Stimulated activated CD4-positive, alpha-beta T cell treated with anti-CD3 and anti-CD28 coated beads, Interleukin-4, amount 100 ng/mL, for 1 hour (primary cell): Measurements from ENCODE around the gene FAM167B.
"Not testable (repeated sequence)": the region's sequence is repeated elsewhere in the genome, so short reads cannot be mapped to it uniquely, and the experiment has no call there.

ENCODE experiments used
- DNase-seq: peaks from one replicate; pipeline ENCODE4 v3.0.0-alpha.2; 2020

The FAM167B gene

GRCh38 chr1:32224285-32224684 lies 22.7 kb upstream of the FAM167B start:
- DNase-seq: no peak

DNA sequence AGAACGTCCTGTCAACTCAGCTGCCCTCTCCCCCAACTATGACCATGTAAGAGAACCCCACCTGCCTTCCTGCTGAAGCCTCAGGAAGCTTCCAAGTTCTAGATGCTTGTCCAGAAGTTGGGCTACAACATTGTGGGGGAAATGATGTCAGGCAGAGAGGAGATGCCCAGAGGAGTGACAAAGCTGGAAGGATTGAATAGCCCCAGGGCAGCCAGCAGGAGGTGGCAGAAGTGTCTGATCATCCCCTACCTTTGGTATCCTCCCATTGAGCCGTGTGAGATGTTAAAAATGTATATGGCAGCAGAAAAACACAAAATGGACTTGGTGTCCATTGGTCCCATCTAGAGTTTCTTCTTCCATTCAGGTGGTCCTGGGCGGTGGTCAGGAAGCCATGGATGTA lies 18.3 kb upstream of the FAM167B start:
- DNase-seq: no peak

GRCh38 chr1:32231843-32232432 lies 15.1 kb upstream of the FAM167B start:
- no peak for DNase-seq

GRCh38 chr1:32232558-32233304 lies 14.3 kb upstream of the FAM167B start:
- DNase-seq: no peak

- no peak for DNase-seq
These were observed 12.2 kb upstream of the FAM167B start for GRCh38 chr1:32234792-32235191.

DNA sequence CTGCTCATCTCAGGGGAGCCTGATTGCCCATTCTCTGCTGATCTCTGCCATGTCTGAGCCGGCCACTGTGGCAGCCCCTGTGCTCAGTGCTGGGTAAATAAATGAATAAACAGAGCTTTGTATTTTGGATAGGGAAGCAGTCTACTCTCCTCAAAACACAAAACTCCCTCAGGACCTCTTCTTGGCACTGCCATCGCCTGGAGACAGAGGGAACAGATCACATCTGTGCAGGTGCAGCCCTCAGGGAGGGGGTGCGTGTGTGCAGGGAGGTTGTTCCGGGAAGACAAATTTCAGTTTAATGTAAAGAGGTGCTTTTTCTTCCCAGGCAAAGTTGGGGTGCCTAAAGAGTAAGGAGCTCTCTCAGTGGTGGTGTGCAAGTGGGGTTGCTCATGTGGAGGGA lies 7.7 kb upstream of the FAM167B start:
- DNase-seq: no peak

GRCh38 chr1:32239790-32240139 lies 7.3 kb upstream of the FAM167B start:
- DNase-seq: no peak

DNA sequence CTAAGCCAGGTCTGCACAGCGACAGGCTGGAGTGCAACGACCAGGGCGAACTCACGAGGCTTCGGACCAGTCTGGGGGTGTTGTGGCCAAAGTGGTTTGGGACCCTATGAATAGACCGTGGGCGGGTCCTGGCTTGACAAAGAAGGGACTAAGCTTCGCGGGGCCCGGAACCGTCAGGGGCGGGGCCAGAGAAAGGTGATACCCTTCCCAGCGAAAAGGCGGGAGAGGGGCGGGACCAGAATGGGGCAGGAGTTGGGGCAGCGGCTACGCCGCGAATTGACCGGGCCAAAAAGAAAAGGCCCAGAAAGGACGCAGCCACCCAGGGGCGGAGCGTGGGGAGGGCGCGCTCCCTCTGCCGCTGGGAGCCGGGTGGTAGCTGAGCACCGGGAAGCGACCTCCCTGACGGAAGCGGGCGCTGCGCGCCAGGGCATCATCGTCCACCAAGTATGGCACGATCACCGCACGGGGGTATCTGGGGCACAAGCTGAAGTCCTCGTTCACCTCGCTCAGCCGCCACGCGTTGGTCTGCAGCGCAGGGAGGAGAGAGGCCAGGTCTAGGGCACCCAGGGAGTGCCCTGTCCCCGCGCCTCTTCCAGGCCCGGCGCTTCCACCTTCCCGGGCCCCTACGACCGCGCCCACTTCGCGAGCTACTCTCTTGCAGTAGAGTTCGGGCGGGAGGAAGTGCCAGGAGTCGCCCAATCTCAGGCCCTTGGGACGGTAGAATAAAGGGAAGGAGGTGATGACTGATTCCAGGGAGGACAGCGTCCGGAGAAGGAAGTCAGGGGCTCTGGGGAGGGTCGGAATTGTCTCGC lies 6.7 kb upstream of the FAM167B start:
- peak; percentile 61 for DNase-seq

GRCh38 chr1:32241001-32241763 lies 5.8 kb upstream of the FAM167B start:
- peak; percentile 46 for DNase-seq

DNA sequence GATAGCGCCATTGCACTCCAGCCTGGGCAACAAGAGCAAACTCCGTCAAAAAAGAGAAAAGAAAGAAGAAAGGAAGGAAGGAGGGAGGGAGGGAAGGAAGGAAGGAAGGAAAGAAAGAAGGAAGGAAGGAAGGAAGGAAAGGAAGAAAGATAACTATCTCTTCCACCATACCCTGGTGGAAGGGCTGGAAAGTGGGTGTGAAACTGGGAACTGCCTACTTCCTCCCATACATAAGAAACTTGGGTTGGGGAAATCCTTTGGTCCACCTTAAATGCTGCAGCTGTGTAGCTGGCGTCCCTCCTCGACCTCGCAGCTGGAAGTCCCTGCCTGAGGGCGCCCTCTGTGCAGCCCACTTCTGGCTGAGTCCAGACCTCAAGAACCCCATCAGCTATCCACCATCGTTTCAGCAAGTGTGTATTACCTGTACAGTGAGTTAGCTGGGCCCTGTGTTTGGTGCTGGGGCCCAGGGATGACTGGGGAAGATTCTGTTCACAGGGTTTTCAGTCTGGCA lies 4.6 kb upstream of the FAM167B start:
- DNase-seq: no peak

DNA sequence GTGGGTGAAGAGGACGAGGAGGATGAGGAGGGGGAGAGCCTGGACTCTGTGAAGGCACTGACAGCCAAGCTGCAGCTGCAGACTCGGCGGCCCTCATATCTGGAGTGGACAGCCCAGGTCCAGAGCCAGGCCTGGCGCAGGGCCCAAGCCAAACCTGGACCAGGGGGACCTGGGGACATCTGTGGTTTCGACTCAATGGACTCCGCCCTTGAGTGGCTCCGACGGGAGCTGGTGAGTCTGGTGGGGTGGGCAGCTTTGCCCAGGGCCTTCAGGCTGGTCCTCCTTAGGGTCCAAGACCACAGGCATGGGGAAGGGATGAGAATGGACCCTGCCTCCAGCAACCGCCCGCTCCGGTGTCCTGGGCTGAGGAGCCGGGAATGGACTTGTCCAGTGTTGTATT lies 430 bp downstream of the FAM167B start:
- DNase-seq: no peak

DNA sequence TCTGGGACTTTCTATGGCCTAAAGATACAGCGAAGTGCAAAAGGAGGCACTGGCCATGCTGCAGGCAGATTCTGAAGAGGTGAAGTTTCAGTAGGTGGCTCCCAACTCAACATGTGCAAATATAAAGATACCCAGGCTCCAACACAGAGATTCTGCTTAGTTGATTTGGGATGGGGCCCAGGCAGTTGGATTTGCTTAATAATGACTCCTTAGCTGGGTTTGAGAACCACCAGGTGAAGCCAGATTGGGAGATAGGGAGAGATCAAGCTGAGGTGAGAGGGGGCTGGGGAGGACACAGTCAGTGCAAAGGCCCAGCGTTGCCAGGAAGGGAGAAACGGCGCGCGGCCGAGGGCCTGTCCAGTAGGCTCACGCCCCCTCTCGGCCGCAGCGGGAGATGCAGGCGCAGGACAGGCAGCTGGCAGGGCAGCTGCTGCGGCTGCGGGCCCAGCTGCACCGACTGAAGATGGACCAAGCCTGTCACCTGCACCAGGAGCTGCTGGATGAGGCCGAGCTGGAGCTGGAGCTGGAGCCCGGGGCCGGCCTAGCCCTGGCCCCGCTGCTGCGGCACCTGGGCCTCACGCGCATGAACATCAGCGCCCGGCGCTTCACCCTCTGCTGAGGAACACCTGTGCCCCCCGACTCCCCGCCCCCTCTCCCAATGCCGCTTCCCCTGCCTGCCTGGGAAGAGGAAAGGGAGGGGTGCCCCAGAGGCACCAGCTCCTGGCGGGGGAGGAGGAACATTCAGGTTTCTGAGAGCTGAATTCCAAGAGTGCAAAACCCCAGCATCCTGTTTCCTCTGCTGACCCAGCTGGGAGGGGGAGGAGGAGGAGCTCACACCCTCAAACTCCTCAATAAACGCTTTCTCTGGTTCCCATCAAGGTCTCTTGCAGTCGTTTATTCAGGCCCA lies 1.2 kb downstream of the FAM167B start:
- DNase-seq: peak; percentile 81

- peak; percentile 71 for DNase-seq
These were observed 3.0 kb downstream of the FAM167B start for GRCh38 chr1:32249831-32250525.

DNA sequence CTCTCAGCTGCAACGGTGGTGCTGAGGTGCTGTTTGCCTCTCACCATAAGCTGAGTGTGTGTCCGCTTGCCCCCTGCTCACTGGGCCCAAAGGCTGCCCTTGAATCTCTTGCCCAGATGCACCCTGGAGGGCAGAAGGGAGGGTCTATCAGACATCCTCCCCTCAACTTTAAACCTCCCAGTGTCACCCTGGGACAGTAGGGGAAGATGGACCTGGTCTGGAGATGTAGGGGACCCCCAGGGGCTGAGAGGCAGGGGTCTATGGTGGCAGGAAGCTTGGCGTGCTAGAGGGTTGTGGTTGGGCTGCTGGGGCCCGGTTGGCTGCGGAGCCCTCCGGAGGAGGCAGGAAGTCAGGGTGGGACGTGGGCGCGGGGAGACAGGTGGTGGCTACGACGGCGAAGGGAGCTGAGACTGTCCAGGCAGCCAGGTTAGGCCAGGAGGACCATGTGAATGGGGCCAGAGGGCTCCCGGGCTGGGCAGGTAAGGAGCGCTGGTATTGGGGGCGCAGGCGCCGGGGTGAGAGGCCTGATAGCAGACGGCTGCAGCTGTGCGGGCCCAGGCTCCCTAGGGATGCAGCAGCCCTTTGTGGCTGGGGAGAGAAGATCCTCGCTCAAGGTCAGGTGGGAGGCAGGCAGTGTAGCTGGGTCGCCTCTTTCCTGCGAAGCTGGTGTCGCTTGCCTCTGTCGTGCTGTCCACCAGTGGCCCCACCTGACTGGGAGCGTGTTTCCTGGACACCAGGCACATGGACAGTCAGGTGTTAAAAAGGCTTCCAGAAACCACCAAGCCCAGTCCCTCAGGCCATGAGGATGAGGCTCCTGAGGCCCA lies 4.1 kb downstream of the FAM167B start, which contains the start of gene LCK:
Gene LCK (plus strand): TSS at position 373 of the 824 bp plus-strand sequence. CDS start 23,065 bp downstream, outside the sequence.
- DNase-seq: peak; percentile 73

DNA sequence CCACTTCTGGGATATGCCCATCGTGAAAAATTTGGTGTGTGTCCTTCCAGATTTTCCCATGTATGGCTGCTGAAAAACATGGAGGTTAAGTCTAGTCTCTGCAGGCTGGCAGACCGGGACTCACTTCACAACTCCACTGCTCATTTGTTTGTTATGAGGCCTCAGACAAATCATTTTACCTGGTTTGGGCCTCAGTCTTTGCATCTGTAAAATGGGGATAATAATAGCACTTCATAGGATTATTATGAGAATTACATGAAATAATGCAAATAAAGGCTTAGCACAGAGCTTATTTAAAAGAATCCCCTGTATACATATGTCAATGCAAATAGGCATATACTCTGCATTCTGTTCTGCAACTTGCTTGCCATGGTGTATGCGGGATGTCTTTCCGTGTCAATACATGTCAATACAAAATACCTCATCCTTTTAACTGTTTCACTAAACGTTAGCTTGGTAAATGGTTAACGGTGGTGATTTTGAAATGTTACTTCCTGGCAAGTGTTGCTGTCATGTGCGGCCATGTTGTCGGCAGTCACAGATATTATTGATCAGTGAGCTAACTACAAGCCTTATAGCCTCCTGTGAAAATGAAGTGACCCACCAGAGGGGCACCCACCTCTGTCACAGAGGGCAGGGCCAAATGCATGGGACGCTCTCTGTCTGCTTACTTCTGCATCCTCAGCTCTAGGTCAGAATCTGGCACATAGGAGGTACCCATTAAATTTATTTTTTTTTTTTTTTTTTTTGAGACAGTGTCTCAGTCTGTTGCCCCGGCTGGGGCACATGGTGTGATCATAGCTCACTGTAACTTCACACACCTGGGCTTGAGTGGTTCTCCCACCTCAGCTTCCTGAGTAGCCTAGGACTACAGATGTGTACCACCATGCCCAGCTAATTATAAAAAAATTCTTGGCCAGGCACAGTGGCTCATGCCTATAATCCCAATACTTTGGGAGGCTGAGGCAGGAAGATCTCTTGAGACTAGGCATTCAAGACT lies 8.3 kb downstream of the FAM167B start:
- no peak for DNase-seq

GRCh38 chr1:32256473-32257226 lies 9.6 kb downstream of the FAM167B start:
- DNase-seq: no peak

- DNase-seq: no peak
These were observed 10.1 kb downstream of the FAM167B start for GRCh38 chr1:32257227-32257508.

GRCh38 chr1:32263236-32263593 lies 16.2 kb downstream of the FAM167B start:
- not testable (repeated sequence) for DNase-seq
